CD4-positive, alpha-beta T cell treated with Interleukin-21 for 1 hour (primary cell): ENCODE results near the gene CAMK1D.

Source experiments
- DNase-seq: peaks from one replicate; pipeline ENCODE4 v3.0.0-alpha.2; 2020

Gene CAMK1D

DNA sequence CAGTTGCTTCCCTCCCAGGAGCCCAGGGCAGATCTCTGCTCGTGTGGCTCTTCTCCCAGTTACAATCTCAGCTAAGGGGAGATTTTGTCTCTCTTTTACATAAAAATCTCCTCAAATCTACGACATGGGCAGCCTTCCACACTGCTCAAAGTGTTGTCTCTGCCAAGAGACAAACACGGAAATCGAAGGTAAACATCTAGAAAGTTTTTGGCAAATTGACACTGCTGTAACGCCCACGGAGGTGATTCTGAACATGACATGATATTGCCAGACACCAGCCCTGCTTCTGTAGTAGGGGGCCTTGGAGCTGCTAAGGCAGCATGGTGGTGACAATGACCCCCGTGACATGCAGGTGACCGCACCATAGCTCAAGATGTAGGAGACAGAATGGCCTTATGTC, 523.8 kb downstream of the CAMK1D start:
- no peak for DNase-seq

DNA sequence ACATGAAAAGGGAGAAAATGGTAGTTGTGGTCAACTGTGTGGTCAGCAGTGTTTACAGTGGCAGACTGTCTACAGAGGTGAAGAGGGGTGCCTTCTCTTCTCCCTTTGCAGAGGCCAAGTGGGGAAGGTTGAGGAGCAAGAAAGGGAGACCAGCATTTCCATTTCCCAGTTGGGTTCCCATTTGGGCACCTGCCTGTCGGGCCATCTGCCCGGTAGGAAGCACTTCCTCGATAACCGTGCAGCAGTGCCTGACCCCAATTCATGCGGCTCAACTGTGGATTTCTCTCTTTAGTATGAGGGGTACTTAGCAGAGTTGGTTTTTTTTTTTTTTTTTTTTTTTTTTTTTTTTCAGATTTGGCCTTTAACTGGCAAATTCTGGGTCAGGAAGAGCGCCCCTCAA, 525.2 kb downstream of the CAMK1D start:
- no peak for DNase-seq

DNA sequence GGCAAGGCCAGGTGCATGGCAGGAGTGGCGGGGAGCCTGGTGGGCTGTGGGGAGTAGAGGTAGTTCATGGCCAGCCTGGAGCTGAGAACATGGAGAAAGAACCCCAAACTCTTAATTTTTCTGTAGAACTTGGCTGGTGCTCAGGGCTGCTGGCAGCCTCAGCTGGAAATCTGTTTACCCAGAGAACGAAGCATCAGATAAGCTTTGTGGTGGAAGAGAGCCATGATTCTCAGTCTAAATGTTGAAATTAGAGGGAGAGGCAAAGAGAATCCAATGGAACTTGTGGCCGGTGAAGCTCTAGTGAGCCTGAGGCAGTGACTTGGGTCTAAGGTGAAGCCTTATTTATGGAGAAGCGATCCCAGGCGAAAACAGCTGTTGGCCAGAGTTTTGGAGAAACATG, 525.8 kb downstream of the CAMK1D start:
- DNase-seq = no peak

DNA sequence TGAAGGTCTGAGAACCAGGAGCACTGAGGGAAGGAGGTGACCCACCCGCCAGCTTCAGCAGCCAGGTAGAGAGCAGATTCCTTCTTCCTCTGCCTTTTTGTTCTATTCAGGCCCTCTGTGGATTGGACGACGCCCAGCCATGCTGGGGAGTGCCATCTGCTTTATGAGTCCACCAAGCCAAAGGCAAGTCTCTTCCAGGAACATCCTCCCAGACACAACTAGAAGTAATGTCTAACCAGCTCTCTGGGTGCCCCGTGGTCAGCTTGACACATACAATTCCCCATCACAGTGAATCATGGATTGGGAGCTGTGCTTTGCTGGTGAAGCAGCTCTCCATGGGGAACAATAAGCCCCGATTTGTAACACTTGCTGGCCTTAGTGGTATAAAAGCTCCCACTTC, 526.9 kb downstream of the CAMK1D start:
- DNase-seq = no peak

DNA sequence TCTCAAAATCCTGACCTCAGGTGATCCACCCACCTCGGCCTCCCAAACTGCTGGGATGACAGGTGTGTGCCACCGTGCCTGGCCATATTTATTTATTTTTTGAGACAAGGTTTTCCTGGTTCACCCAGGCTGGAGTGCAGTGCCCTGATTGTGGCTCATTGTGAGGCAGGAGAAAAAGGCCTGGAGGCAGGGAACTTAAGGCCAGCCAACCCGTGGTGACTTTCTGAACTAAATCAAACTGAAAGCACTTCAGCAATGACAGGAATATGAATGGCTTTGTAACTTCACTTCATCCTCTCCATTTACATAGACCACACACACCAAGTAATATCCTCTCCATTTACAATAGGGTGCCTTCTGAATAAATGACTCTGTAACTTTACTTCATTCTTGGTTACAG, 527.8 kb downstream of the CAMK1D start:
- DNase-seq = no peak

DNA sequence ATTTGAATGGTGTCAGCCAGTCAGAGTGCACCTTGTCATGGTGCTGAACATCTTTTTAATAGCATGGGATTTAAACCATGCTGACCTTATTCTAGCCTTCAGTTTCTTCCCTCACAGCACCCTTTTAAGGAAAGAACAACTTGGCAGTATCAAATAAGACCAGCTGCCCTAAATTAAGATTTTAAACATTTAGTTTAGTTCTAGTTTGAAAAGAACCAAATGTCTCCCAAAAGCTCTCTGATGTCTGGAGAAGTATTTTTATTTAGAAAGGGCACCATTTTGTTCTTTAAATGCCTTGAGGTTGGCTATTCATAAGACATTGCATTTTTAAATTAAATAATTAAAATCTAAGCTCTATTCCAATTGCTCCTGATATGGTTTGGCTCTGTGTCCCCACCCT, 531.1 kb downstream of the CAMK1D start:
- DNase-seq = no peak

DNA sequence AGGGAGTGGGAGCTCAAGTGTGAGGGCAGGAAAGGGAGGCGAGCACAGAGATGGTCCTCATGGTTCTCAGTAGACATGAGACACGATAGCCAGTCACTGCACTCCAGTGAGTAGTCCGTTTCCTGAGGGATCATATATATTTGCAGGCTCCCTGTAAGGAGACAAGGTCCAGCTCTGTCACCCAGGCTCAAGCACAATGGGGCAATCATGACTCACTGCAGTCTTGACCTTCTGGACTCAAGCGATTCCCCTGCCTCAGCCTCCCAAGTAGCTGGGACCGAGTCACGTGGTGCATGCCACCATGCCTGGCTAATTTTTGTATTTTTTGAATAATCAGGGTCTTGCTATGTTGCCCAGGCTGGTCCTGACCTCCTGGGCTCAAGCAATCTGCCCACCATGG, 535.5 kb downstream of the CAMK1D start:
- DNase-seq = no peak
